ENCODE results near the gene GRK4. TPM values are rescaled to one million over a fixed set of nuclear protein-coding genes. Genes with fewer than 3 reads are reported as not detected.

The GRK4 gene
- polyA plus RNA-seq, 3 donors from 2014 or later = 2.7 to 4.4 (median 4.0) TPM

DNA sequence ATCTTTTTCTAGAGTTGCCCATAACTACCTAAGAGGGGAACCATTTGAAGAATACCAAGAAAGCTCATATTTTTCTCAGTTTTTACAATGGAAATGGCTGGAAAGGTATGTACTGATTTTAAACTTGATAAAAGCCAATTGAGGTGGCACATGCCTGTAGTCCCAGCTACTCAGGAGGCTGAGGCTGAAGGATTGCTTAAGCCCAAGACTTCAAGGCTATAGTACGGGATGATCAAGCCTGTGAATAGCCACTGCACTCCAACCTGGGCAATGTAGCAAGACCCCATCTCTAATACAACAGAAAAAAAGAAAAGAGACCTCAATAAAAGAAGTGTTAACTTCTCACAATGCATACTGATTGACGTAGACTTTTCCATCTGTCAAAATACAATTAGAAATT, 44.4 kb downstream of the GRK4 start:
- Mint-ChIP-seq H3K9me3 (no peaks in the 10 kb centered on the region), H3K27me3 (ENCODE audit: low read depth in 3 of 3) (peaks cover 0 to 8% (median 2%) of the 10 kb centered on the region in 3 donors), H3K4me1 (no peaks in the 10 kb centered on the region), H3K36me3 (peaks cover 0 to 3% (median 0%) of the 10 kb centered on the region in 3 donors), H3K4me3 (no peak overlapping the region), H3K27ac (no peak overlapping the region)
- no peak for DNase-seq

GRCh38 chr4:3009422-3009821, 46.1 kb downstream of the GRK4 start:
- no peak for DNase-seq
- no peaks in the 10 kb centered on the region for H3K4me1 Mint-ChIP-seq
- no peak overlapping the region for H3K27ac Mint-ChIP-seq
- H3K36me3 Mint-ChIP-seq = peaks cover 0 to 3% (median 0%) of the 10 kb centered on the region in 3 donors
- H3K4me3 Mint-ChIP-seq = no peak overlapping the region
- no peaks in the 10 kb centered on the region for H3K9me3 Mint-ChIP-seq
- peaks cover 0 to 8% (median 2%) of the 10 kb centered on the region in 3 donors for H3K27me3 Mint-ChIP-seq (ENCODE audit: low read depth in 3 of 3)

- Mint-ChIP-seq H3K36me3 (peaks cover 0 to 3% (median 0%) of the 10 kb centered on the region in 3 donors), H3K9me3 (no peaks in the 10 kb centered on the region), H3K27me3 (ENCODE audit: low read depth in 3 of 3) (peaks cover 0 to 8% (median 2%) of the 10 kb centered on the region in 3 donors), H3K4me3 (no peak overlapping the region), H3K27ac (no peak overlapping the region), H3K4me1 (no peaks in the 10 kb centered on the region)
- no peak for DNase-seq
These were observed 47.2 kb downstream of the GRK4 start for GRCh38 chr4:3010577-3010976.

- Mint-ChIP-seq H3K27me3 (ENCODE audit: low read depth in 3 of 3) (peaks cover 0 to 8% (median 2%) of the 10 kb centered on the region in 3 donors), H3K4me3 (no peak overlapping the region), H3K36me3 (peaks cover 0 to 3% (median 0%) of the 10 kb centered on the region in 3 donors), H3K27ac (no peak overlapping the region), H3K9me3 (no peaks in the 10 kb centered on the region), H3K4me1 (no peaks in the 10 kb centered on the region)
- DNase-seq = no peak
These were observed 47.6 kb downstream of the GRK4 start for GRCh38 chr4:3010998-3011397.

DNA sequence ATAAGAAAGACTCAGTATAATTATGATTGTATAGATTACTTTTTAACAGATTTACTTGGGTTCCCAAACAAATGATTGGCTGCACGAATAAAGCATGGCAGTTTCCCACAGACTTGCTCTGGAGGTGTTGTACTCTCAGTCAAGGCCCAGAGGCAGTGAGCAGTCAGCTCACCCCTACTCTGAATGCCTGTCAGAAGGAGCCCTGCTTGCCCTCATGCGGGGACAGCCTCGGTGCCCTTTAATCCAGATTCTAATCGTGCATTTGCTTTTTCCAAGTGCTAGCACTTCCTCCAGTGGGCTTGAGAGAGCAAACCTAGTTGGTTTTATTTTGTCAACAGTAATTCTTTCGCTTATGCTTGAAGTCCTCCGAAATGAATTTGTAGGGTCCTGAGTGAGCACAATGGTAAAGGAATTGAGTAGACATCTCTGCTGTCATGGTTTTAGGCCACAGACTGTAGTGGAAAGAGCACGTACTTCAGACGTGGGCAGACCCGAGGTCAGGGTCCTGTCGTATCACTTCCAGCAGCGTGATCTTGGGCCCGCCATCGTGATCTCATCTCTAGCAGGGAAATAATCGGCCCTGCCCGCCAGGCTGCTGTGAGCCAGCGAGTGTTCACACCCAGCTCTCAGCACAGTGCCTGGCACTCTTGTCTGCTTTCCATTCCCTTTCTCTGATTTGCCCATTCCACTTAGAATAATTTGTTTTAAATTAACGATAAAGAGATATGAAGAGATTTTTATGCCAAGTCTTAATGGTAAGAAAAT, 48.3 kb downstream of the GRK4 start:
- H3K27me3 Mint-ChIP-seq (ENCODE audit: low read depth in 3 of 3) = peaks cover 0 to 8% (median 2%) of the 10 kb centered on the region in 3 donors
- no peaks in the 10 kb centered on the region for H3K4me1 Mint-ChIP-seq
- H3K4me3 Mint-ChIP-seq = no peak overlapping the region
- H3K9me3 Mint-ChIP-seq = no peaks in the 10 kb centered on the region
- H3K27ac Mint-ChIP-seq = no peak overlapping the region
- no peak for DNase-seq
- peaks cover 0 to 4% (median 0%) of the 10 kb centered on the region in 3 donors for H3K36me3 Mint-ChIP-seq

GRCh38 chr4:3013323-3013722, 50.0 kb downstream of the GRK4 start:
- Mint-ChIP-seq H3K27ac (no peak overlapping the region), H3K27me3 (ENCODE audit: low read depth in 3 of 3) (peaks cover 0 to 8% (median 7%) of the 10 kb centered on the region in 3 donors), H3K4me1 (no peaks in the 10 kb centered on the region), H3K36me3 (peaks cover 0 to 7% (median 0%) of the 10 kb centered on the region in 3 donors), H3K4me3 (no peak overlapping the region), H3K9me3 (no peaks in the 10 kb centered on the region)
- no peak for DNase-seq

DNA sequence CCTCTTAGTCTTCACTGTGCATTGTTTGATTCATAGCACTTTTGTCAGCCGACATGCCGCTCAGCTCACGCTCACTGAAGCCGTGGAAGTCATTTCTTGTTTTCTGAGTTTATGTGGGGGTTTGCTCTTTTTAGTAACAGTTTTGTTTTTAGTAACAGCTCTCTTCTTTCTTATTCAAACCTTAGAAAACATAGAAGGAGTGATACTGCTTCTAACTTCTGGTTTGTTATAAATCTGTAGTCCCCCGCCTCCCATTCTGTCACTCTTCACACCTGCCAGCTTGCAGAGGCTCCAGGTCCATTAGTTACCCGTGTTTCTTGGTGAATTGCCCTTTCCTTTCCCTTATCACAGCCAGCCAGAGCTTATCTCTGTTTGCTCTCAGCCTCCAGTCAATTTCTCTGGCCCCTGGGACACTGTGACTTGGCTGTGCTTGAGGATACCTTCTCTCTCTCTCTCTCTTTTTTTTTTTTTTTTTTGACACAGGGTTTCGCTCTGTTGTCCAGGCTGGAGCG, 50.5 kb downstream of the GRK4 start:
- no peaks in the 10 kb centered on the region for H3K9me3 Mint-ChIP-seq
- no peak overlapping the region for H3K4me3 Mint-ChIP-seq
- H3K27me3 Mint-ChIP-seq (ENCODE audit: low read depth in 3 of 3) = peaks cover 0 to 8% (median 7%) of the 10 kb centered on the region in 3 donors
- H3K4me1 Mint-ChIP-seq = no peaks in the 10 kb centered on the region
- H3K36me3 Mint-ChIP-seq = peaks cover 0 to 7% (median 0%) of the 10 kb centered on the region in 3 donors
- no peak overlapping the region for H3K27ac Mint-ChIP-seq
- no peak for DNase-seq

DNA sequence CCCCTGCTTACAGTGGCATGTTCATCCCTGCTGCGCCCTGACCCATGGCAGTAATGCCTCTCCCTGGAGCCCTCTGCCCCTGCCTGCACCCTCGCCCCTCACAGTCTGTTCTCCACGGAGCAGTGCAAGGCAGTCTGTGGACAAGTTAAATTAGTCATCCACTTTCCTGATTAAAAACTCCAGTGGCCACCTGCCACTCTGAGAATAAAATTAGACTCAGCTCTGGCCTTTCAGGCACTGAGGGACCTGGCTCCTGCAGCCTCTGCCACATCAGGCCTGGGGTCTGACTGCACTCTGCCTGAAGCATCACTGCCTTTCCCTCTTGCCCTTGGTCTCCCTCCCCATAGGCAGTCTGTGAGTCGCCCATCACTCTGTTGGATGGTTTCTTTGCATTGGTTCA, 53.6 kb downstream of the GRK4 start:
- H3K9me3 Mint-ChIP-seq = no peaks in the 10 kb centered on the region
- H3K27ac Mint-ChIP-seq = peak overlapping the region in 2 of 6 donors; percentile 22 to 72

GRCh38 chr4:3017504-3017903, 54.1 kb downstream of the GRK4 start:
- DNase-seq = no peak
- Mint-ChIP-seq H3K4me1 (no peaks in the 10 kb centered on the region), H3K27me3 (ENCODE audit: low read depth in 3 of 3) (peaks cover 0 to 14% (median 2%) of the 10 kb centered on the region in 3 donors), H3K4me3 (no peak overlapping the region), H3K36me3 (peaks cover 0 to 8% (median 5%) of the 10 kb centered on the region in 3 donors), H3K9me3 (no peaks in the 10 kb centered on the region), H3K27ac (no peak overlapping the region)

More for the DNA sequence above, 53.6 kb downstream of the GRK4 start:
- DNase-seq = no peak
- H3K4me3 Mint-ChIP-seq = no peak overlapping the region
- no peaks in the 10 kb centered on the region for H3K4me1 Mint-ChIP-seq
- peaks cover 0 to 14% (median 2%) of the 10 kb centered on the region in 3 donors for H3K27me3 Mint-ChIP-seq (ENCODE audit: low read depth in 3 of 3)
- H3K36me3 Mint-ChIP-seq = peaks cover 0 to 5% (median 0%) of the 10 kb centered on the region in 3 donors

DNA sequence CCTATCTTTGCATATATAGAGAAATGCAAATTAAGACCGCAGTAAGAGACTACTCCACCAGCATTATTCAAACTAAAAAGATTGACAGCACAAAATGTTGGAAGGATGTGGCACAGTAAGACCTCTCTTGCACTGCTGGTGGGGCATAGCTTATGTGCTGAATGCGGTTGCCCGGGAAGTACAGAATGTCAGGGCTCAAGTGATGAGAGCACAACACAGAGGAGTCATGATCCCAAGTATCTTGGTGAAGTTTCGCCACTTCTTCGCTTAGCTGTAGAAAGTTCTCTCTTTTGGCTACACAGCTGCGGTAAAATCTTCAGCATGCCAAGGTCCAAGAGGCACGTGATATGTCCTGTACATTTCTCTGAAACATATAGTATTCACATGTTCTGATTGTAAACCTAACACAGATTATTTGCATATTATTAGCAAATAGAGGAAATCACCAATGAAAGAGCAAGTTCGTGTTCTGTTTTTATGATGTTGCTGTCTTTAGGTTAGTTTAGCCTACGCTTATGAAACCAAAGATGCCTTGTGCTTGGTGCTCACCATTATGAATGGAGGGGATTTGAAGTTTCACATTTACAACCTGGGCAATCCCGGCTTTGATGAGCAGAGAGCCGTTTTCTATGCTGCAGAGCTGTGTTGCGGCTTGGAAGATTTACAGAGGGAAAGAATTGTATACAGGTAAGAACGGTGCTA, 55.9 kb downstream of the GRK4 start:
- no peak overlapping the region for H3K27ac Mint-ChIP-seq
- peaks cover 0 to 14% (median 5%) of the 10 kb centered on the region in 3 donors for H3K36me3 Mint-ChIP-seq
- no peaks in the 10 kb centered on the region for H3K4me1 Mint-ChIP-seq
- no peak for DNase-seq
- H3K27me3 Mint-ChIP-seq (ENCODE audit: low read depth in 3 of 3) = peaks cover 0 to 12% (median 7%) of the 10 kb centered on the region in 3 donors
- H3K9me3 Mint-ChIP-seq = peaks cover 0 to 2% (median 0%) of the 10 kb centered on the region in 6 donors
- no peak overlapping the region for H3K4me3 Mint-ChIP-seq

DNA sequence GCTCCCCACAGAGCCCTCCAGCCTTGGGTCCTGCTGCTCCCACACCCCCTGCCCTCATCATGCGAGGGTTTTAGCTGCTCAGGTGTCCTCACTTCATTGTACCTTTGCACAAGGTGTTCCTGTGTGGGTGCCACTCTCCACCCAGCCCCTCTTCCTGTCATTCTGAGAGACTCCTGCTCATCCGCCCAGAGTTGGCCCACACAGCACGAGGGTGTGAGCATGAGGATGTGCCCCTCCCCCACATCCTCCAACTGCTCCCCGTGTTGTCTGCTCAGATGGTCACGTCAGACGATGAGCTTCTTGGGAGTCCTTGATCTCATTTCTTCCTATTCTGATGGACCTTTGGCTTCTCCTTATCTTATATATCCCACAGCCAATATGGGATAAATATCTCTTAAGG, 57.8 kb downstream of the GRK4 start:
- Mint-ChIP-seq H3K27ac (peak overlapping the region in 1 of 6 donors; percentile 77), H3K36me3 (peaks cover 0 to 14% (median 5%) of the 10 kb centered on the region in 3 donors)
- DNase-seq = no peak

DNA sequence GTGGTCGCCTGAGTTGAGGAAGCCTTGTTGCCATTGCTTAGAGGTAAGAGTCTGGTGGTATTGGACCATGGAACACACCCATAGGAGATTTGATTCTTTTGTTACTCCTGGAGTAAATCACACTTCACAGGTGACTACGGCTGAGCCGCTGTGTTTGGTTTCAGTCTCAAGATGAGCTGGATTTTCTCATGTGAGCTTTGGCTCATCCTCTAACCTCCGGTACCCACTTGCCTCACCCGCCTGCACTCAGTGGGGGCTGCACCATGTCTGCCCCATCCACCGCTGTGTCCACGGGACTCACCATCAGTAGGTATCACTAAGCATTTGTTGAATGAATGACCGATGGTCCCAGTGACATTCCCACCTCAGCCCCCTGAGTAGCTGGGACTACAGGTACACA, 58.3 kb downstream of the GRK4 start:
- Mint-ChIP-seq H3K4me3 (no peak overlapping the region), H3K9me3 (peaks cover 0 to 2% (median 0%) of the 10 kb centered on the region in 6 donors), H3K27me3 (ENCODE audit: low read depth in 3 of 3) (peaks cover 0 to 12% (median 7%) of the 10 kb centered on the region in 3 donors), H3K4me1 (no peaks in the 10 kb centered on the region), H3K36me3 (peaks cover 0 to 13% (median 5%) of the 10 kb centered on the region in 3 donors), H3K27ac (no peak overlapping the region)
- DNase-seq = no peak

More for the DNA sequence above, 57.8 kb downstream of the GRK4 start:
- Mint-ChIP-seq H3K4me3 (no peak overlapping the region), H3K4me1 (no peaks in the 10 kb centered on the region), H3K9me3 (peaks cover 0 to 2% (median 0%) of the 10 kb centered on the region in 6 donors), H3K27me3 (ENCODE audit: low read depth in 3 of 3) (peaks cover 0 to 12% (median 7%) of the 10 kb centered on the region in 3 donors)

GRCh38 chr4:3022112-3022511, 58.7 kb downstream of the GRK4 start:
- H3K27me3 Mint-ChIP-seq (ENCODE audit: low read depth in 3 of 3) = peaks cover 0 to 12% (median 7%) of the 10 kb centered on the region in 3 donors
- peaks cover 0 to 10% (median 5%) of the 10 kb centered on the region in 3 donors for H3K36me3 Mint-ChIP-seq
- no peak for DNase-seq
- no peak overlapping the region for H3K27ac Mint-ChIP-seq
- H3K9me3 Mint-ChIP-seq = peaks cover 0 to 2% (median 0%) of the 10 kb centered on the region in 6 donors
- H3K4me3 Mint-ChIP-seq = no peak overlapping the region
- no peaks in the 10 kb centered on the region for H3K4me1 Mint-ChIP-seq

- DNase-seq = no peak
These were observed 59.3 kb downstream of the GRK4 start for GRCh38 chr4:3022651-3023050.

More at GRCh38 chr4:3022651-3023050, 59.3 kb downstream of the GRK4 start:
- Mint-ChIP-seq H3K9me3 (peaks cover 0 to 2% (median 0%) of the 10 kb centered on the region in 6 donors), H3K36me3 (peaks cover 0 to 10% (median 5%) of the 10 kb centered on the region in 3 donors), H3K4me1 (no peaks in the 10 kb centered on the region), H3K4me3 (no peak overlapping the region), H3K27ac (no peak overlapping the region), H3K27me3 (ENCODE audit: low read depth in 3 of 3) (peaks cover 0 to 11% (median 7%) of the 10 kb centered on the region in 3 donors)

All from immature natural killer cell (primary cell).